GM20000 (cell line): ENCODE results near the gene SULT4A1.

Experiments used
- DNase-seq: peaks from one replicate; pipeline ENCODE4 v3.0.0; 2012; ENCODE audit warnings: low spot score
- TF ChIP-seq, protein P1 (sequence below): IDR thresholded peaks from 2 replicates; pipeline ENCODE4 v1.5.1; 2012; ENCODE audit warnings: mild to moderate bottlenecking, control low read depth; ENCODE audit errors: extremely low read depth, missing control alignments

SULT4A1 gene

DNA sequence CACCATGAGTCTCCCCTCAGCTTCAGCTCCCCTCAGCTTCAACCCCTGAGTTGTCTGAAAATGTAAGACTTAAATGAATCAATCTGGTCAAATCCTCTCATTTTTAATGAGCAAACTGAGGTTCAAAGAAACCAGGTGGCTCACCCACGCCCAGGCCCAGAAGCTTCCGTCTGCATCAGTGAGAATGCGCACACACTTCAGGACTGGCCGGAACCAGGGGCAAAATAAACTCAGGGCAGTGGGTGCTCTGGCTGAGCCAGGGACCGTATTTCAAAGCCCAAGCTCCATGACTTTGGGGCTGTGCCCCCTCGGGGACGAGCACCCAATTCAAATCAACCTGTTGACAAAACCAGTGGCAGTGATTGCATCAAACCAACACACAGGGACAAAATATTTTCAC is 3.1 kb downstream of the SULT4A1 start:
- TF ChIP-seq, protein P1, sequence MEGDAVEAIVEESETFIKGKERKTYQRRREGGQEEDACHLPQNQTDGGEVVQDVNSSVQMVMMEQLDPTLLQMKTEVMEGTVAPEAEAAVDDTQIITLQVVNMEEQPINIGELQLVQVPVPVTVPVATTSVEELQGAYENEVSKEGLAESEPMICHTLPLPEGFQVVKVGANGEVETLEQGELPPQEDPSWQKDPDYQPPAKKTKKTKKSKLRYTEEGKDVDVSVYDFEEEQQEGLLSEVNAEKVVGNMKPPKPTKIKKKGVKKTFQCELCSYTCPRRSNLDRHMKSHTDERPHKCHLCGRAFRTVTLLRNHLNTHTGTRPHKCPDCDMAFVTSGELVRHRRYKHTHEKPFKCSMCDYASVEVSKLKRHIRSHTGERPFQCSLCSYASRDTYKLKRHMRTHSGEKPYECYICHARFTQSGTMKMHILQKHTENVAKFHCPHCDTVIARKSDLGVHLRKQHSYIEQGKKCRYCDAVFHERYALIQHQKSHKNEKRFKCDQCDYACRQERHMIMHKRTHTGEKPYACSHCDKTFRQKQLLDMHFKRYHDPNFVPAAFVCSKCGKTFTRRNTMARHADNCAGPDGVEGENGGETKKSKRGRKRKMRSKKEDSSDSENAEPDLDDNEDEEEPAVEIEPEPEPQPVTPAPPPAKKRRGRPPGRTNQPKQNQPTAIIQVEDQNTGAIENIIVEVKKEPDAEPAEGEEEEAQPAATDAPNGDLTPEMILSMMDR, result no peak
- no peak for DNase-seq

DNA sequence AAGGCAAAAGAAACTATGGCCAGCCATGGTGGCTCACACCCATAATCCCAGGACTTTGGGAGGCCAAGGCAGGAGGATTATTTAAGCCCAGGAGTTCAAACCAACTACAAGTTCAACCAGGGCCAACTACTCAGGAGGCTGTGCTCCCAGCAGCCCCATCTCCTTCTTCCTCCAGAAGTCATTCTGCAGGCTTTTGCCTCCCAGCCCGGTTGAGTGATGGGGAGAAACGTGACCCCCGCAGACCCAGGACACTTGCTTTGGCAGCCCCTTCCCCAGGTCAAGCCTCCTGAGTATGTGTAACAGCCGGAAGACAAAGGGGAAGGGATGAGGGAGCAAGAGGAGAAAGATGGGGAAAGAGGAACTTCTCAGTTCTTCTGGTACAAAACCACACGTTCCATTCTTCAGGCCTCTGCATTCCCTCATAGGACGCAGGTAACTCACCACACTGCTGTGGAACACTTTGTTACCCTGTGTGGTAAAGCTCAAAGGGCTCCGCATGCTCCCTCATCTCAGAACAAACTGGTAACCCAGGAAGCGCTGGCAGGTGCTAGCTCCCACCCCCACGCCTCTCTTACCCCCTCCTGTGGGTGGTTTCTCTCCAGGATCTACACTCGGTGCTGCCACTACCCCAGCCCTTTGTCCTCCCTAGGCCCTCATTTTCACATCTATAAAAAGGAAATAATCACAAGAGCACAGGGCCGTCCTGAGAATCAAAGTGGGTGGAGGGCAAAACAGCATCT is 4.0 kb downstream of the SULT4A1 start:
- TF ChIP-seq, protein P1, result no peak
- DNase-seq, result no peak

DNA sequence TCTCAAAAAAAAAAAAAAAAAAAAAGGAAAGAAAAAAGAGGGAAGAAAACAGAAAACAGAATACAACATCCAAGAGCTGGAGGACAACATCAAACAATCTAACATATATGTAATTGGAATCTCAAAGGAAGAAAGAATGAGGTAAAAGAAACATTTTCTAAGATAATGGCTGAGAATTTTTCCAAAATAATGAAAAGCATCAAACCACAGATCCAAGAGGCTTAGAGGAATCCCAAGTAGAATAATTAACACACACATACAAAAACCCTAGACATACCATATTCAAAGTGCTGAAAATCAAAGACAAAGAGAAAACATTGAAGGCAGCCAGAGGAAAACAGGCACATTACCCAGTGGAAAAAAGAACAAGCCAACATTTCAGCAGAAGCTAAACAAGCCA is 4.9 kb downstream of the SULT4A1 start:
- DNase-seq, result no peak
- TF ChIP-seq, protein P1, result no peak

DNA sequence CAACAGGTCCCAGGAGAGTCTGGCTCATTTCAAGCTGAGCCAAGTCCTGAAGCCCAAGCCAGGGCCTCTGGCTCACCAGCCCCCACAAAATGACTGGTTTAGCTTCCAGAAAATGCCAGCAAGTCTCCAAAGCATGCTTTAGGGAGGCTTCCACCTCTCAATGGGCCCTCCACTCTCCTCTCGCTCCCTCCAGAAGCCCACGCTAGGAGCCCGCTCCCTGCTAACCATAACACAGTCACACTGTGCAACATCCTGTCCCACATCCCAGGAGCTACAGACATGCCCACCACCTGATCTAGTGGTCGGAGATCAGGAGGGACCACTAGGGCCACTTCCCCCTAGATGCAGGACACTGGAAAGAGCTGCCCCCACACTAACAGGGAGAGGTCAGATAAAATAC is 6.9 kb downstream of the SULT4A1 start:
- no peak for DNase-seq
- TF ChIP-seq, protein P1, result no peak

DNA sequence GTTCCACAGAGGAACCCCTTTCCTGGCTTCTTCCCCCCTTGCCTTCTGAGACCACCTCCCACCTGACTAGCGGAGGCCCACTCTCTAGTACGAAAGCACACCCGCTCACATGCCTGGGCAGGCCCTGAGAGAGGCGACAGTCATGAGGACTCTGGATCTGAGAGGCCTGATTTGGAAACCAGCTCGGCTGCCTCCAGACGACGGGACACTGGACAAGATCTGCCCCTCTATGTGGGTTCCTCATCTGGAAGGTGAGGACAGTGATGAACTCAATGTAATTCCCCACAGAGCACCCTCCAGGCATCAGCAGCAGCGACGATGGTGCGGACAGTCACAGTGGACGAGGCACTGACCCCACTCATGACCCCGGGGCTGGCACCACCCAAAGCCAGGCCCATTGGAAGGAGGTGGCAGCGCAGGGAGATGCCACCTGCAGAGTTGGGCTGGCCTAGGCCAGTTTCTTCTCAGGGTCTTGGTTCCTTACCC is 7.5 kb downstream of the SULT4A1 start:
- DNase-seq, result no peak
- TF ChIP-seq, protein P1, result no peak

DNA sequence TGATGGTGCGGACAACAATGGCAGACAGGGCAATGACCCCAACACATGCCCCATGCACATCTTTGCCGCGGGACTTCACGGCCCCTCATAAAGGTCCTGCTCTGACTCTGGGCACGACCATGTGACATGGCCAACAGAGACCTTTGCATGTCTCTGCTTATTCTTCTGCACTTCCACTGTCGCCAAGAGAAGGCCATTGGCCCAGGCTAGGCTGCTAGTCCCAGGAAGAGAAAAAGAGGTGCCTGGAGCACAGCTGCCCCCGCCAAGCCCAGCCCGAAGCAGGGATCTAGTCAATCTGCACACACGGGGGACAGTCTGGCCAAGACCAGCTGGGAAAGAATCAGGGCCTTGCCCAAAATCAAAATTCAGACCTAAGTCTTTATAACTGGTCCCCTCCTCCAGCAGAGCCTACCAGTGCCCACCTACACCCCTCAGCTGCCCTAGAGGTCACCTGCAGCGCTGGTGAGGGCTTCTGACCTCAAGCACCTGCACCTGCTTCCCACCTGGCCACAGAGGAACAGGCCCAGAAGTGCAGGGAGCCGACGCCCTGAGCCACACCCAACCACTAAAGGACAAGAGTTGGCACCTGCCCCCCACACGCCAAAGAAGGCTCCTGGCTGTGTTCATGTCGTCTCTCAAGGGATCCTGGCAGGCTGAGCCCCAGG is 8.1 kb downstream of the SULT4A1 start:
- DNase-seq, result no peak
- TF ChIP-seq, protein P1, result no peak

DNA sequence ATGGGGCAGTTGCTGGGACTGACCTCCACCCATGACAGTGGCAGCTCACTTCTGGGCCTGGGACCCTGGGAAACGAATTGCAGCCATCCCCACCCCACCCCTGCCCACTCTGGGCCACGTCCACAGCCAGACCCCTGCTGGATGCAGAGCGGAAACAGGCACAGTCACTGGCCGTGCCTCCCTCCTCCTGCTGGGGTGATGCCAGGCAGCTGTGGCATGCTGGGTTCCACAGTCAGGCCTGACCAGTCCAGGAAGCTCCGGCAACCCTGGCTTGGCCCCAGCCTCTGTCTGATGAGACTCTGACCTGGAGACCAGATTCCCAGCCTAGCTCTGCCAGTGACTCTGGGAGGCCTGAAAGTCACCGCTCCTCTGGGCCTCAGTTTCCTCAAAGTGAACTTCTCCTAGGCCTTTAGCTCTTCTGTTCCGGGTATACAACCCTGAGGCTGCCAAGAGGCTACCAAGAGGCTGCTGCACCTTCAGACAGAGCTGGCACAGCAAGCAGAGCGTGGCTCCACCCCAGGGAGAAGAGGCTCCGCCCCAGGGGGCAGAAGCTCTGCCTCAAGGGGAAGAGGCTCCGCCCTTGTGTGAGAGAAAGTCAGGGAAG is 8.9 kb downstream of the SULT4A1 start:
- DNase-seq, result no peak
- TF ChIP-seq, protein P1, result no peak
